ENCODE data around the gene ELMO1.
A peak's percentile ranks its signal among the peaks of the same experiment; 100 is the strongest.

The ELMO1 gene

GRCh38 chr7:37097276-37097675 is 351.4 kb downstream of the ELMO1 start:
- no peak for DNase-seq (ENCODE audit: low read depth)
- no peak overlapping the region for H3K4me3 ChIP-seq (ENCODE audit: low read depth, low read length)
- TF ChIP-seq CTCF (IDR thresholded peaks at IDR 0.05; ENCODE audit: low read depth, low read length) = peak; percentile 38
- TF ChIP-seq POLR2A (IDR thresholded peaks at IDR 0.05; ENCODE audit: extremely low read depth, insufficient read length) = no peak

- H3K4me3 ChIP-seq (ENCODE audit: low read depth, low read length) = no peak overlapping the region
- TF ChIP-seq CTCF (IDR thresholded peaks at IDR 0.05; ENCODE audit: low read depth, low read length) = no peak
- no peak for TF ChIP-seq MAX (IDR thresholded peaks at IDR 0.05; ENCODE audit: low read depth, low read length)
- no peak for TF ChIP-seq MYC (IDR thresholded peaks at IDR 0.05; ENCODE audit: low read depth, low read length)
- TF ChIP-seq POLR2A (IDR thresholded peaks at IDR 0.05; ENCODE audit: extremely low read depth, insufficient read length) = no peak
- no peak for DNase-seq (ENCODE audit: low read depth)
Measured at GRCh38 chr7:37096341-37096740, 352.3 kb downstream of the ELMO1 start.

GRCh38 chr7:37095122-37095521 is 353.5 kb downstream of the ELMO1 start:
- no peak for DNase-seq (ENCODE audit: low read depth)
- TF ChIP-seq MYC (IDR thresholded peaks at IDR 0.05; ENCODE audit: low read depth, low read length) (no peak), POLR2A (IDR thresholded peaks at IDR 0.05; ENCODE audit: extremely low read depth, insufficient read length) (no peak), MAX (IDR thresholded peaks at IDR 0.05; ENCODE audit: low read depth, low read length) (no peak), CTCF (IDR thresholded peaks at IDR 0.05; ENCODE audit: low read depth, low read length) (no peak)
- H3K4me3 ChIP-seq (ENCODE audit: low read depth, low read length) = no peak overlapping the region

DNA sequence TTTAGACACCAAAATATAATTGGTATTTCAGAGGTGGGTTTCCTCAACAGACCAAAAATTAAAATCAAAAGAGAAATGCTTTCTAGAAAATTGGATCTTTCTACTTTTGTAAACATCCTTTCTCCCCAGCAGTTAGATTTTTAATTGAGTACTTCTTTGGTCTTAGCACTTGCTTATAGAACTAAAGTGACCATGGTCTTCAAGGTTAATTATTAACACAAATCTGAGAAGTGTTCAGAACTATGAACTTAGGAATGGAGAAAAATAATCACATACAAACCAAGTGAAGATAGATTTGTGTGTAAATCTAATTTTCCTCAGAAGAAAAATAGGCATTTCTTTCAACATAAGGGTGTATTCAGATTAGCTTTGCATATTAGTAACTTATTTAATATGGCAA is 355.4 kb downstream of the ELMO1 start:
- no peak overlapping the region for H3K4me3 ChIP-seq (ENCODE audit: low read depth, low read length)
- TF ChIP-seq POLR2A (IDR thresholded peaks at IDR 0.05; ENCODE audit: extremely low read depth, insufficient read length) (no peak), MAX (IDR thresholded peaks at IDR 0.05; ENCODE audit: low read depth, low read length) (no peak), CTCF (IDR thresholded peaks at IDR 0.05; ENCODE audit: low read depth, low read length) (no peak), MYC (IDR thresholded peaks at IDR 0.05; ENCODE audit: low read depth, low read length) (no peak)
- no peak for DNase-seq (ENCODE audit: low read depth)

- peak; percentile 33 for DNase-seq (ENCODE audit: low read depth)
- TF ChIP-seq MYC (IDR thresholded peaks at IDR 0.05; ENCODE audit: low read depth, low read length) = no peak
- no peak for TF ChIP-seq POLR2A (IDR thresholded peaks at IDR 0.05; ENCODE audit: extremely low read depth, insufficient read length)
- TF ChIP-seq CTCF (IDR thresholded peaks at IDR 0.05; ENCODE audit: low read depth, low read length) = no peak
- no peak for TF ChIP-seq MAX (IDR thresholded peaks at IDR 0.05; ENCODE audit: low read depth, low read length)
- no peak overlapping the region for H3K4me3 ChIP-seq (ENCODE audit: low read depth, low read length)
Measured at GRCh38 chr7:37092548-37092947, 356.1 kb downstream of the ELMO1 start.

DNA sequence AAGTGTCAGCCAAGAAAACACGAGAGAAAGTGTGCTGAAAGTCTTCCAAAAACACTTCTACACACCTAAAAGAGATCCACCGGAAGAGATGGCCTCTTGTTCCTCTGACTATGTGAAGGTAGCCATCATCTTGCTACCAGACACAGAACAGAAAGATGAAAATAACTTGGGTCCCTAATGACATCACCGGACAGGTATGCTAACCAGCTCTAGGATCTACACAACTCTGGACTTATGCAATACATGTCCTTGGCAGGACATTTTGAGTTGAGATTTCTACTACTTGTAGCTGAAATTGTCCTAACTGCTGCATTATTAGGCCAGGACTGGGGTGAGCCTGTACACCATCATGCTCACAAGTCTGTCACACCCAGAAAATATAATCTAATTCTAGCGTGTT is 358.7 kb downstream of the ELMO1 start:
- TF ChIP-seq POLR2A (IDR thresholded peaks at IDR 0.05; ENCODE audit: extremely low read depth, insufficient read length) = no peak
- TF ChIP-seq MYC (IDR thresholded peaks at IDR 0.05; ENCODE audit: low read depth, low read length) = no peak
- TF ChIP-seq CTCF (IDR thresholded peaks at IDR 0.05; ENCODE audit: low read depth, low read length) = no peak
- TF ChIP-seq MAX (IDR thresholded peaks at IDR 0.05; ENCODE audit: low read depth, low read length) = no peak
- DNase-seq (ENCODE audit: low read depth) = no peak
- H3K4me3 ChIP-seq (ENCODE audit: low read depth, low read length) = no peak overlapping the region

Data from NB4 (cell line).